H9 (cell line): Measurements from ENCODE around the gene ZNF600. TPM values are rescaled to one million over a fixed set of nuclear protein-coding genes. Genes with fewer than 3 reads are reported as not detected.

Experiments
- DNase-seq: peaks from one replicate; pipeline ENCODE4 v3.0.0-alpha.2; 2017
- H2AFZ ChIP-seq: one replicate; pipeline ENCODE4 v1.6.1; 2013; ENCODE audit warnings: mild to moderate bottlenecking, low read length, control low read depth, moderate library complexity
- H2AK5ac ChIP-seq: 2 replicates; pipeline ENCODE4 v1.6.1; 2013; ENCODE audit warnings: low read length, control low read depth, mixed read lengths; ENCODE audit not compliant: insufficient read length
- H2BK120ac ChIP-seq: one replicate; pipeline ENCODE4 v1.6.1; 2013; ENCODE audit warnings: low read depth, mild to moderate bottlenecking, low read length, control low read depth, inconsistent platforms; ENCODE audit not compliant: poor library complexity, severe bottlenecking
- H2BK12ac ChIP-seq: 2 replicates; pipeline ENCODE4 v1.6.1; 2013; ENCODE audit warnings: low read length, control low read depth, mixed read lengths, low read depth; ENCODE audit not compliant: insufficient read length
- H2BK15ac ChIP-seq: 2 replicates; pipeline ENCODE4 v1.6.1; 2013; ENCODE audit warnings: low read depth, low read length, control low read depth
- H2BK20ac ChIP-seq: one replicate; pipeline ENCODE4 v1.6.1; 2013; ENCODE audit warnings: low read depth, mild to moderate bottlenecking, low read length, control low read depth, inconsistent platforms; ENCODE audit not compliant: poor library complexity, severe bottlenecking
- H2BK5ac ChIP-seq: 2 replicates; pipeline ENCODE4 v1.6.1; 2013; ENCODE audit warnings: low read length, control low read depth, mixed read lengths; ENCODE audit not compliant: insufficient read length
- H3K14ac ChIP-seq: 2 replicates; pipeline ENCODE4 v1.6.1; 2013; ENCODE audit warnings: low read length, control low read depth; ENCODE audit not compliant: insufficient read depth
- H3K18ac ChIP-seq: 2 replicates; pipeline ENCODE4 v1.6.1; 2013; ENCODE audit warnings: low read depth, mild to moderate bottlenecking, mixed read lengths, low read length, control low read depth; ENCODE audit not compliant: insufficient read length
- H3K23ac ChIP-seq: 2 replicates; pipeline ENCODE4 v1.6.1; 2013; ENCODE audit warnings: low read length, control low read depth, mixed read lengths, low read depth; ENCODE audit not compliant: insufficient read length
- H3K23me2 ChIP-seq: 2 replicates; pipeline ENCODE4 v1.6.1; 2013; ENCODE audit warnings: low read depth, mild to moderate bottlenecking, mixed read lengths, low read length, control low read depth; ENCODE audit not compliant: insufficient read length, poor library complexity, severe bottlenecking
- H3K27ac ChIP-seq: 2 replicates; pipeline ENCODE4 v1.5.1; 2013; ENCODE audit warnings: low read length, control low read depth, mixed read lengths, low read depth; ENCODE audit not compliant: insufficient read length
- H3K27me3 ChIP-seq: 2 replicates; pipeline ENCODE4 v1.6.1; 2013; ENCODE audit warnings: low read length, control low read depth, inconsistent platforms; ENCODE audit not compliant: insufficient read depth
- H3K4ac ChIP-seq: 2 replicates; pipeline ENCODE4 v1.6.1; 2013; ENCODE audit warnings: low read depth, mild to moderate bottlenecking, control low read depth, inconsistent platforms, low read length, moderate library complexity
- H3K4me1 ChIP-seq: 2 replicates; pipeline ENCODE4 v1.6.1; 2013; ENCODE audit warnings: low read length, control low read depth, inconsistent platforms; ENCODE audit not compliant: insufficient read depth
- H3K4me2 ChIP-seq: 2 replicates; pipeline ENCODE4 v1.6.1; 2013; ENCODE audit warnings: low read length, control low read depth, mixed read lengths; ENCODE audit not compliant: insufficient read length, insufficient read depth
- H3K56ac ChIP-seq: 2 replicates; pipeline ENCODE4 v1.6.1; 2013; ENCODE audit warnings: low read depth, mild to moderate bottlenecking, mixed read lengths, low read length, control low read depth; ENCODE audit not compliant: insufficient read length
- H3K79me1 ChIP-seq: 2 replicates; pipeline ENCODE4 v1.6.1; 2013; ENCODE audit warnings: low read depth, mild to moderate bottlenecking, moderate library complexity, low read length, control low read depth, inconsistent platforms; ENCODE audit not compliant: insufficient read depth, poor library complexity, severe bottlenecking
- H3K79me2 ChIP-seq: 2 replicates; pipeline ENCODE4 v1.6.1; 2013; ENCODE audit warnings: low read length, control low read depth, inconsistent platforms; ENCODE audit not compliant: insufficient read depth
- H3K9ac ChIP-seq: 2 replicates; pipeline ENCODE4 v1.6.1; 2013; ENCODE audit warnings: low read length, control low read depth, mixed read lengths; ENCODE audit not compliant: insufficient read length; ENCODE audit errors: extremely low read depth
- H3K9me3 ChIP-seq: one replicate; pipeline ENCODE4 v1.6.1; 2013; ENCODE audit warnings: low read depth, low read length, inconsistent platforms; ENCODE audit not compliant: control insufficient read depth
- H3T11ph ChIP-seq: one replicate; pipeline ENCODE4 v1.6.1; 2013; ENCODE audit warnings: mild to moderate bottlenecking, low read length, control low read depth, inconsistent platforms
- H4K20me1 ChIP-seq: one replicate; pipeline ENCODE4 v1.6.1; 2013; ENCODE audit not compliant: control insufficient read depth, insufficient read length, insufficient read depth
- H4K5ac ChIP-seq: 2 replicates; pipeline ENCODE4 v1.6.1; 2013; ENCODE audit warnings: low read depth, mild to moderate bottlenecking, mixed read lengths, low read length, control low read depth; ENCODE audit not compliant: insufficient read length
- H4K8ac ChIP-seq: replicated peaks from 2 replicates; pipeline ENCODE4 v1.6.1; 2013; ENCODE audit warnings: low read length, control low read depth, mixed read lengths, low read depth; ENCODE audit not compliant: insufficient read length
- H4K91ac ChIP-seq: 2 replicates; pipeline ENCODE4 v1.6.1; 2013; ENCODE audit warnings: low read depth, mild to moderate bottlenecking, moderate library complexity, mixed read lengths, low read length, control low read depth; ENCODE audit not compliant: insufficient read length
- H3K27ac Mint-ChIP-seq, 3 experiments: 2 replicates in 2 of 3; 3 replicates in 1 of 3; pipeline ENCODE4 v1.8.0; 2020 to 2021; ENCODE audit warnings: mixed read lengths in 3 of 3, mild to moderate bottlenecking in 1 of 3, moderate library complexity in 1 of 3
- H3K27me3 Mint-ChIP-seq: 2 replicates; pipeline ENCODE4 v1.8.0; 2021; ENCODE audit warnings: low read depth, mild to moderate bottlenecking, moderate library complexity, mixed read lengths
- H3K36me3 Mint-ChIP-seq, 3 experiments: 2 replicates in 2 of 3; 3 replicates in 1 of 3; pipeline ENCODE4 v1.8.0; 2020 to 2021; ENCODE audit warnings: low read depth in 3 of 3, mixed read lengths in 3 of 3; ENCODE audit not compliant: insufficient read depth in 1 of 3
- H3K4me1 Mint-ChIP-seq, 2 experiments: 2 replicates each; pipeline ENCODE4 v1.8.0; 2020; ENCODE audit warnings: mixed read lengths in 2 of 2
- H3K4me3 Mint-ChIP-seq, 2 experiments: 2 replicates in 1 of 2; 3 replicates in 1 of 2; pipeline ENCODE4 v1.8.0; 2020 to 2021; ENCODE audit warnings: mild to moderate bottlenecking in 2 of 2, mixed read lengths in 2 of 2, moderate library complexity in 1 of 2
- H3K9me3 Mint-ChIP-seq, 2 experiments: 2 replicates in 1 of 2; 3 replicates in 1 of 2; pipeline ENCODE4 v1.8.0; 2020; ENCODE audit warnings: mild to moderate bottlenecking in 2 of 2, mixed read lengths in 2 of 2, moderate library complexity in 1 of 2
- CTCF ChIP-seq: fragments of 200-600 bp; sonication (generic); conservative IDR thresholded peaks from 3 replicates; pipeline ENCODE4 v1.8.0; 2021; ENCODE audit warnings: antibody characterized with exemption, mild to moderate bottlenecking
- WGBS: extraction: QIAGEN DNeasy Blood & Tissue Kit; methylation state at CpG from one replicate; pipeline ENCODE4 v1.1.7; 2013; ENCODE audit warnings: missing lambda C conversion rate, low lambda C conversion rate, mixed read lengths; ENCODE audit not compliant: insufficient read length; ENCODE audit errors: extremely low coverage; 5-methylcytosine and 5-hydroxymethylcytosine counted together
- total RNA-seq: library from RNA; stranded (reverse); gene quantifications from 2 replicates; pipeline ENCODE4 v1.2.1, GENCODE V29; 2021

The ZNF600 gene
- total RNA-seq, 1 experiment from 2014 or later = 9.3 TPM

- no peak overlapping the region for H3K56ac ChIP-seq
- no peak for TF ChIP-seq CTCF
- no peak overlapping the region for H2BK12ac ChIP-seq
- no peaks in the 10 kb centered on the region for H3K4me1 ChIP-seq
- no peak overlapping the region for H3K14ac ChIP-seq
- H3K4me1 Mint-ChIP-seq = peaks cover 1% of the 10 kb centered on the region in 2 experiments
- H3K18ac ChIP-seq = no peak overlapping the region
- no peak overlapping the region for H4K91ac ChIP-seq
- H2BK5ac ChIP-seq = no peak overlapping the region
- no peak overlapping the region for H2AK5ac ChIP-seq
- H3K4me3 Mint-ChIP-seq = no peak overlapping the region
- no peak overlapping the region for H2BK15ac ChIP-seq
- no peaks in the 10 kb centered on the region for H4K20me1 ChIP-seq
- no CpG with 5 or more reads among the region's 5 CpGs for WGBS
- H3K9me3 ChIP-seq = no peaks in the 10 kb centered on the region
- H4K5ac ChIP-seq = no peak overlapping the region
- H3T11ph ChIP-seq = no peak overlapping the region
- no peak overlapping the region for H3K23ac ChIP-seq
- no peak overlapping the region for H2AFZ ChIP-seq
- no peak overlapping the region for H3K27ac ChIP-seq
- DNase-seq = no peak
- no peaks in the 10 kb centered on the region for H3K79me2 ChIP-seq
- H3K23me2 ChIP-seq = peaks cover 3% of the 10 kb centered on the region
- no peak overlapping the region for H4K8ac ChIP-seq
- H3K27ac Mint-ChIP-seq = no peak overlapping the region
- H3K27me3 Mint-ChIP-seq = peaks cover 3% of the 10 kb centered on the region; the same call in 1 of the 2 replicates
- H3K27me3 ChIP-seq = no peaks in the 10 kb centered on the region
- H2BK20ac ChIP-seq = no peak overlapping the region
- H3K9ac ChIP-seq = no peak overlapping the region
- no peaks in the 10 kb centered on the region for H3K79me1 ChIP-seq
- H2BK120ac ChIP-seq = no peak overlapping the region
- H3K4me2 ChIP-seq = no peak overlapping the region
- H3K4ac ChIP-seq = no peak overlapping the region
- no peaks in the 10 kb centered on the region; a peak in 1 of 5 replicates for H3K9me3 Mint-ChIP-seq
- H3K36me3 Mint-ChIP-seq = no peaks in the 10 kb centered on the region; a peak in 1 of 7 replicates
These were observed 39.2 kb upstream of the ZNF600 start for GRCh38 chr19:52825765-52826164.
